T-cell (primary cell): ENCODE measurements around the gene C16orf89. TPM values are rescaled to one million over a fixed set of nuclear protein-coding genes. Genes with fewer than 3 reads are reported as not detected.

Source experiments
- ATAC-seq, 4 experiments: fragments of 200-7000 bp in 3 of 4; fragments of 150-1000 bp in 1 of 4; cut with Tn5 transposase; replicated peaks in 1 of 4; 1 replicate in 3 of 4; 2 replicates in 1 of 4; pipeline ENCODE4 v1.10.0; 2021; ENCODE audit warnings: moderate library complexity in 3 of 4, mild to moderate bottlenecking in 2 of 4, moderate number of reproducible peaks in 1 of 4
- CTCF ChIA-PET, 2 donors: fragments of 300-600 bp; sonication (Branson Sonifier 250); formaldehyde crosslinking; loops; one replicate each; lab custom pipeline; 2022; ENCODE audit warnings: antibody characterized with exemption in 2 of 2; lab: Charles Lee
- POLR2A ChIA-PET, 2 donors: fragments of 300-600 bp; sonication (Branson Sonifier 250); formaldehyde crosslinking; loops; one replicate each; lab custom pipeline; 2022; ENCODE audit warnings: antibody characterized with exemption in 2 of 2; lab: Charles Lee
- DNase-seq, 35 experiments: peaks; one replicate each; pipeline versions ENCODE4 v3.0.0 to v3.0.0-alpha.2; 2013 to 2023
- H3K27ac ChIP-seq: one replicate; pipeline ENCODE4 v1.5.1; 2013; ENCODE audit warnings: low read length
- H3K27me3 ChIP-seq, 2 experiments: replicated peaks in 1 of 2; 1 replicate in 1 of 2; 2 replicates in 1 of 2; pipeline versions ENCODE4 v1.6.1 to v1.7.0; 2013; ENCODE audit warnings: low read length in 1 of 2, mixed read lengths in 1 of 2; ENCODE audit not compliant: control insufficient read depth in 2 of 2, insufficient read depth in 2 of 2; ENCODE audit errors: extremely low read depth in 1 of 2
- H3K36me3 ChIP-seq, 2 donors: 1 replicate in 1 of 2; 2 replicates in 1 of 2; pipeline versions ENCODE4 v1.6.1 to v1.7.0; 2013; ENCODE audit warnings: low read length in 1 of 2; ENCODE audit not compliant: control insufficient read depth in 2 of 2, insufficient read depth in 1 of 2; ENCODE audit errors: extremely low read depth in 1 of 2
- H3K4me1 ChIP-seq, 2 experiments: 1 replicate in 1 of 2; 2 replicates in 1 of 2; pipeline versions ENCODE4 v1.6.1 to v1.7.0; 2013; ENCODE audit warnings: low read length in 2 of 2, mixed read lengths in 1 of 2; ENCODE audit not compliant: insufficient read depth in 2 of 2, control insufficient read depth in 1 of 2; ENCODE audit errors: extremely low read depth in 1 of 2
- H3K4me3 ChIP-seq, 2 donors: 1 replicate in 1 of 2; 2 replicates in 1 of 2; pipeline versions ENCODE4 v1.5.1 to v1.7.0; 2013; ENCODE audit warnings: mild to moderate bottlenecking in 2 of 2, low read length in 1 of 2, moderate library complexity in 1 of 2; ENCODE audit not compliant: control insufficient read depth in 1 of 2; ENCODE audit errors: extremely low read depth in 1 of 2
- H3K9me3 ChIP-seq: 2 replicates; pipeline ENCODE4 v1.7.0; 2013
- H3K27ac Mint-ChIP-seq, 2 donors: one replicate each; pipeline ENCODE4 v1.8.0; 2020 to 2021; ENCODE audit warnings: mild to moderate bottlenecking in 2 of 2, mixed read lengths in 2 of 2
- H3K27me3 Mint-ChIP-seq, 2 donors: one replicate each; pipeline ENCODE4 v1.8.0; 2021 to 2022; ENCODE audit warnings: mixed read lengths in 2 of 2
- H3K36me3 Mint-ChIP-seq: one replicate; pipeline ENCODE4 v1.8.0; 2021; ENCODE audit warnings: mixed read lengths
- H3K4me1 Mint-ChIP-seq, 3 donors: one replicate each; pipeline ENCODE4 v1.8.0; 2020 to 2022; ENCODE audit warnings: mixed read lengths in 3 of 3, mild to moderate bottlenecking in 1 of 3
- H3K4me3 Mint-ChIP-seq, 3 donors: one replicate each; pipeline ENCODE4 v1.8.0; 2020 to 2022; ENCODE audit warnings: mild to moderate bottlenecking in 3 of 3, mixed read lengths in 3 of 3, moderate library complexity in 3 of 3
- H3K9me3 Mint-ChIP-seq, 3 donors: one replicate each; pipeline ENCODE4 v1.8.0; 2020 to 2022; ENCODE audit warnings: mixed read lengths in 3 of 3
- WGBS: methylation state at CpG from one replicate; pipeline ENCODE4 v1.1.5; 2013; ENCODE audit warnings: missing lambda C conversion rate; ENCODE audit not compliant: insufficient coverage; 5-methylcytosine and 5-hydroxymethylcytosine counted together
- total RNA-seq, 35 experiments: library from RNA in 6 of 35; stranded (reverse) in 6 of 35; fragments of 120-200 nt in 1 of 35; gene quantifications; one replicate each; pipeline versions ENCODE4 v1.2.1 to v1.2.4 and lab custom pipeline; 2013 to 2026

The C16orf89 gene
- total RNA-seq, 5 donors from 2014 or later (not counting 1 experiment from before 2014, with no cell fraction given) = 0.62 to 0.79 TPM; not detected in 3

DNA sequence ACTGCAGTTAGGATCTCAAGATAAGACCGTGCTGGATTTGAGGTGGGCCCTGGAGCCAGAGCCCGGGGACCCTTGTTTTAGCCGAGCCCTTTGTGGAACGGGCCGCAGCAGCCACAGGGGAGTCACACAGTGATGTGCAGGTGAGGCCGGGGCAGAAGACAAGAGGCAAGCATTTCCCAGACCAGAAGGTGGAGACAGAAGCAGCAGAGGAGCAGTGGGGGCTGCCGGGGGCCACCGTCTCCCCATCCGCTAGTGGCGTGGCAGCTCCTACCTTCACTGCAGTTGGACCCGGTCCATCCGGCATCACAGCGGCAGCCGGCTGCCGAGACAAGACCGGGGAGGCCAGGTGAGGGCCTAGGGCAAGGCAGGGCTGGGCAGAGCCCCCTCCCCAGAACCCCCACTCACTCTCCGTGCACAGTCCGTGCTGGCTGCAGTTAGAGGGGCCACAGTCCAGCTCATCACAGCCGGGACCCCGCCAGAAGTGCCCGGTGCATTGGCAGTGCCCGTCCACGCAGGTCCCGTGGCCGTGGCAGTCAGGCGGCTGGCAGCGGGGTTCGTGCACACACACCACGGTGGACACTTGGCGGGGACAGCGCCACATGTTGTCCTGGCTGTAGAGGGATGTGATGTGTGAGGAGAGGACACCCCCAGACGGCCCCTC lies 38.1 kb downstream of the C16orf89 start:
- Histone ChIP-seq H3K36me3 (peaks cover 4 to 17% of the 10 kb centered on the region in 2 donors), H3K4me1 (peaks cover 0 to 6% of the 10 kb centered on the region in 2 experiments), H3K27ac (no peak overlapping the region), H3K9me3 (no peaks in the 10 kb centered on the region), H3K4me3 (no peak overlapping the region), H3K27me3 (no peaks in the 10 kb centered on the region)
- 95% methylated on average over 24 of the region's 32 CpGs for WGBS
- ATAC-seq (no peak), DNase-seq (no peak)
- ChIA-PET POLR2A (no interaction called here), CTCF (no interaction called here)
- no peak overlapping the region for H3K4me3 Mint-ChIP-seq
- H3K27me3 Mint-ChIP-seq = no peaks in the 10 kb centered on the region
- peaks cover 23% of the 10 kb centered on the region for H3K36me3 Mint-ChIP-seq
- peaks cover 3 to 7% (median 5%) of the 10 kb centered on the region in 3 donors for H3K4me1 Mint-ChIP-seq
- H3K27ac Mint-ChIP-seq = no peak overlapping the region
- no peaks in the 10 kb centered on the region for H3K9me3 Mint-ChIP-seq

DNA sequence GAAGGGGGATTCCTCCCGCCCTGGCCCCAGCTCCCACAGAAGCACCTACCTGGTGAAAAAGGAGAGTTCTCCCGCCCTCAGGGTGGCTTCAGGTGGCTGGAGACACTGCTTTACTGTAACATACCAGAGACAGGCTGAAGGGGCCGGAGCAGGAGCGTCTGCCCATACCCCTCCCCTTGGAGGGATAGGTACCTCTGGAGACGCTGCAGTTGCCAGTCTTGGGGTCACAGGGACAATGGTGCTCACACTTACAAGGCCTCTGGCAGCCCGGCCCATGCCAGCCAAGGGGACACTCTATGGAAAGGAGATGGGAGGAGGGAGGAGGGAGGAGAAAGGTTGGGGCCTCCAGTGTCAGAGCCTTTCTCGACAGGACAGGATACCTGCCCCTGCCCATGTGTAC lies 38.7 kb downstream of the C16orf89 start:
- no peak overlapping the region for H3K27ac Mint-ChIP-seq
- POLR2A ChIA-PET = no interaction called here
- no peak overlapping the region for H3K4me3 Mint-ChIP-seq
- ATAC-seq (no peak), DNase-seq (no peak)
- no peaks in the 10 kb centered on the region for H3K27me3 ChIP-seq
- no peak overlapping the region for H3K4me3 ChIP-seq
- peaks cover 0 to 3% (median 3%) of the 10 kb centered on the region in 3 donors for H3K4me1 Mint-ChIP-seq
- H3K36me3 ChIP-seq = peaks cover 4 to 17% of the 10 kb centered on the region in 2 donors
- 97% methylated on average over 6 of the region's 7 CpGs for WGBS
- CTCF ChIA-PET = no interaction called here
- H3K9me3 Mint-ChIP-seq = no peaks in the 10 kb centered on the region
- H3K36me3 Mint-ChIP-seq = peaks cover 22% of the 10 kb centered on the region
- H3K27me3 Mint-ChIP-seq = peaks cover 0 to under 1% of the 10 kb centered on the region in 2 donors
- H3K27ac ChIP-seq = no peak overlapping the region
- H3K9me3 ChIP-seq = no peaks in the 10 kb centered on the region
- H3K4me1 ChIP-seq = no peaks in the 10 kb centered on the region

DNA sequence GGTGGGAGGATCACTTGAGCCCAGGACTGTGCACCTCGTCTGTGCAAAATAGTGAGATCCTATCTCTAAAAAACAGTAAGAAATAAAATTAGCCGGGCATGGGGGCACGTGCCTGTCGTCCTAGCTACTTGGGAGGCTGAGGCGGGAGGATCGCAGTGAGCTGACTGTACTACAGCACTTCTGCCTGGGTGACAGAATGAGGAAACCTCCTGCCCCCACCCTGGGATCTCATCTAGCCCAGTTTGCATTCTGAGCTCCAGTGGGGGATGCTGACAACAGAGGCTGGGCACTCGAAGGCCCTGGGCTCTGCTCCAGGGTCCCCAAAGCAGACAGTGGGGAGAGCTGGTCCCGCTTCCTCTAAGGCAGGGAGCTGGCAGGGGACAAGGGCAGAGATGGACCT lies 39.1 kb downstream of the C16orf89 start:
- peaks cover 22% of the 10 kb centered on the region for H3K36me3 Mint-ChIP-seq
- no peaks in the 10 kb centered on the region for H3K4me1 ChIP-seq
- no peaks in the 10 kb centered on the region for H3K9me3 Mint-ChIP-seq
- no peak overlapping the region for H3K4me3 Mint-ChIP-seq
- ChIA-PET POLR2A (no interaction called here), CTCF (no interaction called here)
- no peak overlapping the region for H3K27ac Mint-ChIP-seq
- WGBS = 97% methylated on average over 5 of the region's 8 CpGs
- H3K4me3 ChIP-seq = no peak overlapping the region
- H3K4me1 Mint-ChIP-seq = no peaks in the 10 kb centered on the region
- H3K27me3 ChIP-seq = no peaks in the 10 kb centered on the region
- H3K9me3 ChIP-seq = no peaks in the 10 kb centered on the region
- DNase-seq (no peak), ATAC-seq (no peak)
- H3K27me3 Mint-ChIP-seq = peaks cover 0 to 2% of the 10 kb centered on the region in 2 donors
- no peak overlapping the region for H3K27ac ChIP-seq
- peaks cover 4 to 17% of the 10 kb centered on the region in 2 donors for H3K36me3 ChIP-seq

DNA sequence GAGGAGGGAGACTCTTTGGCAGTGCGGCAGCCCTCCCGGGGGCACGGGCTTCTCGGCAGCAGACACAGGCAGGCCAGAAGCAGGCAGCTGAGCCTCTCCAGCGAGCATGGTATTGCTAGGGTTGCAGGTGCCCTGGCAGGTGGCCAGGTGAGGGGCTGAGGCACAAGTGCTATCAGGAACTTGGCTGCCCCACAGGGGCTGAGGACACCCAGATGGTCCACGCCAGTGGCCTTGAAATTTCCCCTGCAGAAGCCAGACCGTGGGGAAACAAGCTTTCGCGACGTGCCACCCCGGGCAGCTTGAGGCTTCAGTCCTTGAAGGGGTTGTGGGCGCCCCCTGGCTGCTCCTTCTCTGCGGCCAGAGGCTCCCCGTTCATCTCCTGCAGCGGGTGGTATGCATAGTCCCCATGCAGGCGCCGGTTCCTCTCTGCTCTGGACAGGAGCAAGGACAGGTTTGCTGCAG lies 40.6 kb downstream of the C16orf89 start:
- Histone ChIP-seq H3K36me3 (peaks cover 4 to 17% of the 10 kb centered on the region in 2 donors), H3K27me3 (peaks cover 0 to 4% of the 10 kb centered on the region in 2 experiments), H3K9me3 (no peaks in the 10 kb centered on the region), H3K4me3 (no peak overlapping the region), H3K4me1 (no peaks in the 10 kb centered on the region), H3K27ac (no peak overlapping the region)
- Mint-ChIP-seq H3K27me3 (peaks cover 0 to 2% of the 10 kb centered on the region in 2 donors), H3K36me3 (peaks cover 17% of the 10 kb centered on the region), H3K9me3 (no peaks in the 10 kb centered on the region), H3K27ac (no peak overlapping the region), H3K4me3 (no peak overlapping the region), H3K4me1 (no peaks in the 10 kb centered on the region)
- CTCF ChIA-PET = no interaction called here
- DNase-seq (peak in 2 of 35 experiments; percentile 4 to 8), ATAC-seq (no peak)
- WGBS = 80% methylated on average over 17 of the region's 17 CpGs
- POLR2A ChIA-PET = no interaction called here

DNA sequence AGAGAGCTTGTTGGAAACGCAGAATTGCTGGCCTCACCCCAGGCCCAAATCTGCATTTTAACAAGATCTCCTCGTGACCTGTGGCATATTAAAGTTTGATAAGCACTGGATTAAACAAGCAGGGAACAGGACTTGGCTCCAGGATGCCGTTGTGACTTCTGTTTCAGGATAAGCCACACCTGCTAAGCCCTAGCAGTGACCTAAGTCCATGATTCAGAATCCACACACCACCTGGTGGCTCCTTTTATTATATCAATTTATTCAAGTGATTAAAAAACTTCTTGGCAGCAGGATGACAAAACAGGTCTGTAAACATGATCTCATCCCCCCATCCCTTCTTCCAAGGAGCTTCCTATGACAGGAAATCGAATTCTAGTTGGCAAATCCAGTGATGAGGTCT lies 41.1 kb downstream of the C16orf89 start:
- Histone ChIP-seq H3K4me1 (no peaks in the 10 kb centered on the region), H3K27me3 (peaks cover 0 to 6% of the 10 kb centered on the region in 2 experiments), H3K27ac (no peak overlapping the region), H3K4me3 (no peak overlapping the region), H3K36me3 (peaks cover 4 to 17% of the 10 kb centered on the region in 2 donors), H3K9me3 (no peaks in the 10 kb centered on the region)
- no peak overlapping the region for H3K4me3 Mint-ChIP-seq
- CTCF ChIA-PET = no interaction called here
- ATAC-seq (no peak), DNase-seq (no peak)
- H3K36me3 Mint-ChIP-seq = peaks cover 14% of the 10 kb centered on the region
- H3K27ac Mint-ChIP-seq = no peak overlapping the region
- 58% methylated on average over 2 of the region's 4 CpGs for WGBS
- H3K4me1 Mint-ChIP-seq = no peaks in the 10 kb centered on the region
- H3K9me3 Mint-ChIP-seq = no peaks in the 10 kb centered on the region
- POLR2A ChIA-PET = interaction anchor here in 1 of 2 donors (0.6 kb wide), 1 partner anchor 413 kb away, joined by 8 read pairs; no protein-coding TSS in a partner anchor
- H3K27me3 Mint-ChIP-seq = peaks cover 0 to 2% of the 10 kb centered on the region in 2 donors

DNA sequence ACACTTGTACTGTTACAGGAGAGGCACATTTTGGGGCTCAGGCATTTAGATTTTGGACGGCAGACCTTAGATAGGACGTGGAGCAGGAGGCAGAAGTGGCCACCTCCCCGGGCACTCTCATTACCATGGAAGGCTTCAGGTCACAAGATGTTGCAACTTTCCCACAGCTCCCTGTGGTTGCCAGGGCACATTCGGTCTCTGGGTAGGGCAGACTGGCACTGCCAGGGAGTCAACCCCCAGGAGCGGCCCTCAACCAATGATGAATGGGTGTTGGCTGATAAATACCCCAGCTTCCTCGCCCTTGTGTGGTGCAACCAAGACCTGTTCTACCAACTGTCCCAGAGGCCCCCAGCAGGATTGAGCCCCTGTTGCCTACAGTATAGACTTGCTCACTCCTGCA lies 43.2 kb downstream of the C16orf89 start:
- Histone ChIP-seq H3K27me3 (peaks cover 0 to 7% of the 10 kb centered on the region in 2 experiments), H3K4me1 (no peaks in the 10 kb centered on the region), H3K27ac (no peak overlapping the region), H3K36me3 (peaks cover 4 to 6% of the 10 kb centered on the region in 2 donors), H3K9me3 (no peaks in the 10 kb centered on the region), H3K4me3 (no peak overlapping the region)
- CTCF ChIA-PET = no interaction called here
- DNase-seq (no peak), ATAC-seq (no peak)
- H3K36me3 Mint-ChIP-seq = peaks cover 6% of the 10 kb centered on the region
- no peaks in the 10 kb centered on the region for H3K9me3 Mint-ChIP-seq
- H3K27ac Mint-ChIP-seq = no peak overlapping the region
- no peak overlapping the region for H3K4me3 Mint-ChIP-seq
- POLR2A ChIA-PET = no interaction called here
- H3K27me3 Mint-ChIP-seq = peaks cover 0 to 2% of the 10 kb centered on the region in 2 donors
- no peaks in the 10 kb centered on the region for H3K4me1 Mint-ChIP-seq
- WGBS = 79% methylated on average over 6 of the region's 6 CpGs
